ENCODE data around the gene RFC2.
A peak's percentile ranks its signal among the peaks of the same experiment; 100 is the strongest.
"Not testable (repeated sequence)": the region's sequence is repeated elsewhere in the genome, so short reads cannot be mapped to it uniquely, and the experiment has no call there.

RFC2 gene

DNA sequence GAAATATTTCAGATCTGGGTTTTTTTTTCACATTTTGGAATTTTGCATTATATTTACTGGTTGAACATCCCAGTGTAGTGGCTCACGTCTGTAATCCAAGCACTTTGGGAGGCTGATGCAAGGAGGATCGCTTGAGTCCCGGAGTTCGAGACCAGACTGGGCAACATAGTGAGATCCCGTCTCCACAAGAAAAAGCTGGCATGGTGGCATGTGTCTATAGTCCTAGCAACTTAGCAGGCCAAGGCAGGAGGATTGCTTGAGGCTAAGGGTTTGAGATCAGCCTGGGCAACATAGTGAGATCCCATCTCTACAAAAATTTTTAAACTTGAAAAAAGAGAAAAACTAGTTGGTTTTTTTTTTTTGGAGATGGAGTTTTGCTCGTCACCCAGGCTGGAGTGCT, 6.0 kb downstream of the RFC2 start:
- DNase-seq, result no peak
- no peak for TF ChIP-seq GATA1 (IDR thresholded peaks at IDR 0.05; ENCODE audit: low read depth, low read length)
- no peak for TF ChIP-seq POLR2A (IDR thresholded peaks at IDR 0.05; ENCODE audit: low read length)

DNA sequence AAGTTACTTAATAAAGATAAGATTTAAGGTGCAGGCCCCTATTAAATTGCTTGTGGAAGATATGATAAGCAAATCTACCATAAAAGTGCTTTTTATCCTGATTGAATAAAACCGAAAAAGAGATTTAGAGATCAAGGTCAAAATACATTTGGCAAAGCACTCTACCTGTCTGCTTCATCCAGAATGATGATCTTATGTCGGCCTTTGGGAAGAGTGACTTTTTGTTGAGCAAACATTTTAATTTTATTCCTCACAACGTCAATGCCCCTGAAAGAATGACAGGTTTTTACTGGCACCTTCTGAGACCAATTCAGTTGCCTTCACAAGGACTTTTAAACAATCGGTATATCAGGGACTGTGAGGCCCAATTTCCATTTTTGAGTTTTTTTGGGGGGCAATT, 7.7 kb downstream of the RFC2 start:
- no peak for DNase-seq
- no peak for TF ChIP-seq POLR2A (IDR thresholded peaks at IDR 0.05; ENCODE audit: low read length)
- TF ChIP-seq GATA1 (IDR thresholded peaks at IDR 0.05; ENCODE audit: low read depth, low read length), result no peak

DNA sequence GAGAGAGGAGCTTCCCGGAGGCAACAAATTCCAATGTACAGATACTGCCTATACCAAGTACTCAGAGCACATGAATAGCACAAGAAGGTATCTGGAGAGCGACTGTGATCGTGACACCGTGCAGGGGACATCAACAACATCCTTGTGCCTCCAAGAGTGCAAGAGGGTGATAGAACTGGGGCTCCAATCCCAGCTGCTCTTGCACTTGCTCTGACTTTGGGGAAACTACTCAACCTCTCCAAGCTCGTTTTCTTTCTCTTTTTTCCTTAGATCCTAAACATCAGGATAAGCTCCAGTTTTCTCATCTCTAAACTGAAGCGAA, 12.1 kb downstream of the RFC2 start:
- DNase-seq, result no peak
- TF ChIP-seq GATA1 (IDR thresholded peaks at IDR 0.05; ENCODE audit: low read depth, low read length), result no peak

DNA sequence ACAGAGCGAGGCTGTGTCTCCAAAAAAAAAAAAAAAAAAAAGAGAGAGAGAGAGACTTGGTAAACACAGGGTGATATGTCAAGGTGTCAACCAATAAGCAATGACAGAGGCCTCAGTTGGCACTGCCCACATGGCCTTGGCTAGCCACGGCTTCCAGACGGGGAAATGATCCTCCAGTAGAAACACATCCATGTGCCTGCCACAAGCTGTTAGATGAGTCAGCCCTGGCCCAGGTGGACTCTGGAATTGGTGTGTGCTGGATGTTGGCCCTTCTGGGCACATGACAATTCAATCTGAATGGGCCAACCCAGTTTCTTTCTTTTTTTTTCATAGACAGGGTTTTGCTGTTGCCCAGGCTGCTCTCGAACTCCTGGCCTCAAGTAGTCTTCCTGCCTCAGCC, 13.7 kb downstream of the RFC2 start:
- no peak for TF ChIP-seq GATA1 (IDR thresholded peaks at IDR 0.05; ENCODE audit: low read depth, low read length)
- no peak for TF ChIP-seq POLR2A (IDR thresholded peaks at IDR 0.05; ENCODE audit: low read length)
- no peak for DNase-seq

DNA sequence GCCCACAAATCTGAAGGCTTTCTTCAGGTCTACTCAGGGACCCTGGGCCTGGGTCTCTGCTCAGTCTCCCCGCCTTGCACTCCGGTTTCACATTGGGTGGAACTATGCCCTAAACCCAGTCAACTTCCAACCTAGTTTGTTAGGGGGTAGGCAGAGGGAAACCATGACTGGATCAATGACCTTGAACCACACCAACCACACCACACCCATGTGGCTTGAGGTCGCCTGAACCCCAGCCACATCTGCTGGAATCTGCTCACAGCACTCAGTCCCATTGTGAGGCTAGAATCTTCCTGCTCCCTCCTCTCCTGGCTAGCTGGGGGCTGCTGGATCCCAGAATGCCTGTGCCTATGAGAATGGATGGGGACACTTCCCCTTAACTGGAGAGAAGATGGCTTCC, 17.9 kb downstream of the RFC2 start:
- DNase-seq, result no peak
- TF ChIP-seq POLR2A (IDR thresholded peaks at IDR 0.05; ENCODE audit: low read length) (no peak), GATA1 (IDR thresholded peaks at IDR 0.05; ENCODE audit: low read depth, low read length) (no peak)

DNA sequence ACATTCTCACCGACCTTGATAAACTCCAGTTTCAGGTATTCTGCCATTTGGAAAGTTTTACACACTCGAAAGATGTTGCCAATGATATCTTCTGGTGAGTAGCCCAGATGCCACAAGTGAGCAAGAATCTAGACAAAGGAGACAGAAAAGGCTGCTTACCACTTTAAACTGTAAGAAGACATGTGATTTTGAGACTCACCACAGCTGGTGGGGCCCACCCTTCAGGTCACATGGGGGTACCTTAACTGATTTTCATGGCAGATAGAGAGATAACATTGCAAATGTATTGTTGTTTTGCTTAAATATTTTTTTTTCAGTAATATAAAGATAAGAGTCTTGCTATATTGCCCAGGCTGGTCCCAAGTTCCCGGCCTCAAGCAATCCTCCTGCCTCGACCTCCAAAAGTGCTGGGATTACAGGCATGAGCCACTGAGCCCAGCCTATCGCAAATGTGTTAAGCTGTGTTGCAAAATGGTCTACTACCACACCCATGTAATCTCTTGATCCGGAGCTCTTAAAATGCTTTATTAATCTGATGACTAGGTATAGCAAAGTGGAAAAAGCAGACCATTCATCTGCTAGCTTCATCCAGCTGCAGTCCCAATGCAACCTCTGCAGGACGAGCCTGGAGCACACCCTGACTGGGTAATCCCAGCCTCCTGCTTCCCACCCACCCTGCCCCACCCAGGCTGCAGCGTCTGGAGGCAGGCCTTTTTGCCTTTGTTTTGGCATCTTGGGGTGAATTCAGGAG, 18.5 kb downstream of the RFC2 start:
- TF ChIP-seq GATA1 (IDR thresholded peaks at IDR 0.05; ENCODE audit: low read depth, low read length) (no peak), POLR2A (IDR thresholded peaks at IDR 0.05; ENCODE audit: low read length) (no peak)
- peak in 1 of 2 experiments; percentile 43 for DNase-seq

DNA sequence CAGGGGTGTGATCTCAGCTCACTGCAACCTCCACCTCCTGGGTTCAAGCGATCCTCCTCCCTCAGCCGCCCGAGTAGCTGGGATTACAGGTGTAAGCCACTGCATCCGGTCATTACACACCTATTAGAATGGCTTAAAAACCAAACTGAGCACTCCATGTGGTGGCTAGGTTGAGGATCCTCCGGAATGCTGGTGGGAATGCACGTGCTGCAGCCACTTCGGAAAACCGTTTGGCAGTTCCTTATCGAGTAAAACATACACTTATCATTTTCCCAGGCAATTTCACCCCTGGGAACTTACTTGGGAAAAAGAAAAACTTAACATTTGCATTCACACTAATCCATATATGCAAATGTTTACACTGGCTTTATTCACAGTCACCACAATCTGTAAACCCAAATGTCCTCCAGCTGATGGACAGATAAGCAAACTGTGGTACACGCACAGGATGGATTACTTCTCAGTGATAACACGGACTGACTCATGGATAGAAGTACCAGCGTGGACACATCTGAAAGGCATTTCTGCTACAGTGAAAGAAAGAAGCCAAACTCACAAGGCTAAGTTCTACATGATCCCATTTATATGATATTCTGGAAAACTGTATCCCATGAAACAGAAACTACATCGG, 20.4 kb downstream of the RFC2 start:
- no peak for TF ChIP-seq POLR2A (IDR thresholded peaks at IDR 0.05; ENCODE audit: low read length)
- no peak for TF ChIP-seq GATA1 (IDR thresholded peaks at IDR 0.05; ENCODE audit: low read depth, low read length)
- DNase-seq, result peak; percentile 31 to 58

DNA sequence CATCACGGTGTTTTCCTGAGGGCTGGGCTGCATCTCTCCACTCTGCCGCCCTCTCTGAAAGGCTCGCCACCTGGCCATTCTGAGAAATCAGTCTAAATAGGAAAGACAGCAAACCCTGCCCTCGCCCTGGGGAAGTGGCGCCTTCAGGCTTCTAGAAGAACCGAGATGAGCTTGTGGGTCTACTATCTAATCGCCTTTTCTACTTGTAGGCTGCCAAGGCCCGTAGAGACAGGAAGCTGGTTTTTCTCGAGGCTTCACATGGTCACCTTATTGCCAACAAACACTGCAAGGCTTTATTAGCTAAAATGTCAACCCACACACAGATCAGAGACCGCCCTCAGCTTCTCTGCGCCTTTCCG, 23.0 kb downstream of the RFC2 start:
- DNase-seq, result no peak
- TF ChIP-seq GATA1 (IDR thresholded peaks at IDR 0.05; ENCODE audit: low read depth, low read length), result no peak
- TF ChIP-seq POLR2A (IDR thresholded peaks at IDR 0.05; ENCODE audit: low read length), result no peak

DNA sequence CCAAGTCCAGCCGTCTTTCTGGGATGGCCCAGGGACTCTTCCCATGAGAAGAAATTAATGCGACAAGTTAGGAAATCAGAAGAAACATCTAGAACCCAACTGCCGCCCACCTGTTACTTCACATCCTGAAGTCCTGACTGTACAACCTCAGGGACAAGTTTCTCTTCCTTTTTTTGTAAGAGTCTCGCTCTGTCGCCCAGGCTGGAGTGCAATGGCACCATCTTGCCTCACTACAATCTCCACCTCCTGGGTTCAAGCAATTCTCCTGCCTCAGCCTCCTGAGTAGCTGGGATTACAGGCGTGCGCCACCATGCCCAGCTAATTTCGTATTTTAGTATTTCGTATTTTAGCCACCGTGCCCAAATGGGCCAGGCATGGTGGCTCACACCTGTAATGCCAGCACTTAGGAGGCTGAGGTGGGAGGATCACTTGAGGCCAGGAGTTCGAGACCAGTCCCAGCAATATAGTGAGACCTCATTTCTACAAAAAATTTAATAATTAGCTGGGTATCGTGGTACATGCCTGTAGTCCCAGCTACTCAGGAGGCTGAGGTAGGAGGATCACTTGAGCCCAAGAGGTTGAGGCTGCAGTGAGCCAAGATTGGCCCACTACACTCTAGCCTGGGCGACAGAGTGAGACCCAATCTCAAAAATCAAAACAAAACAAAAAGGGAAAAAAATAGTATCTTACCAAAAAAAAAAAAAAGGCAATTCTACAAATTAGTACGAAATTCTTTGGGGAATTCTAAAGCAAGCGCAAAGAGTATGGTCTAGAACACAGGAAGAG, 23.6 kb downstream of the RFC2 start:
- DNase-seq, result no peak
- TF ChIP-seq POLR2A (IDR thresholded peaks at IDR 0.05; ENCODE audit: low read length) (no peak), GATA1 (IDR thresholded peaks at IDR 0.05; ENCODE audit: low read depth, low read length) (no peak)

DNA sequence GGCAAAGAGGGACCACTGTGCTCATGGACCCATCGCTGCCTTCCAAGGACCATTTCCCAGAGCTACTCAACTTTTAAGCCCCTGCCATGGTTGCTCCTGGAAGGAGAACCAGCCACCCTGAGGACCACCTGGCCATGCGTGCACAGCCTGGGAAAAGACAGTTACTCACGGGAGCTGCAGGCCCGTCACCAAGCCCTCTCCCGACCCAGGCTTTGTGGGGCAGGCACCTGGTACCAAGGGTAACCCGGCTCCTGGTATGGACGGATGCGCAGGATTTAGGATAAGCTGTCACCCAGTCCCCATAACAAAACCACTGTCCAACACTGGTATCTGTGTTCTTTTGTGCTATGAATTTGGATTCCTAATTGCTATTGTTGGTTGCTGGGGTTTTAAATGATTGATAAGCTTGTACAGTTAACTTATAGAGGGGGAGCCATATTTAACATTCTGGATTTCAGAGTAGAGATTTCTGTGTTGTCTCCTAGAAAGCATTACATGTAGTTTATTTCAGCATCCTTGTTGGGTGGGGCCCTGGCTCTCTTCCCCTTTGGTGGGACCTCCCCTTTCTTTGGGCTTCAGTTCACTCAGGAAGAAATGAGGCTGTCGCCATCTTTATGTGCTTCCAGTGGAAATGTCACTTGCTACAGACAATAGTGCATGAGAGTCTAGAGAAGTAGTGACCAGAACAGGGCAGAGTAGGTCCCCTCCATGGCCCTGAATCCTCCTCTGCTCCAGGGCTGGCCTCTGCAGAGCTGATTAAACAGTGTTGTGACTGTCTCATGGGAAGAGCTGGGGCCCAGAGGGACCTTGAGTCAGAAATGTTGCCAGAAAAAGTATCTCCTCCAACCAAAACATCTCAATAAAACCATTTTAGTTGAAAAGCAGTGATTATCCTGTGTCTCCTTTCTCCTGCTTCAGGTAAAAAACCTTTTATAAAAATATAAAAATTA, 25.0 kb downstream of the RFC2 start:
- DNase-seq, result no peak
- TF ChIP-seq POLR2A (IDR thresholded peaks at IDR 0.05; ENCODE audit: low read length) (no peak), GATA1 (IDR thresholded peaks at IDR 0.05; ENCODE audit: low read depth, low read length) (no peak)

DNA sequence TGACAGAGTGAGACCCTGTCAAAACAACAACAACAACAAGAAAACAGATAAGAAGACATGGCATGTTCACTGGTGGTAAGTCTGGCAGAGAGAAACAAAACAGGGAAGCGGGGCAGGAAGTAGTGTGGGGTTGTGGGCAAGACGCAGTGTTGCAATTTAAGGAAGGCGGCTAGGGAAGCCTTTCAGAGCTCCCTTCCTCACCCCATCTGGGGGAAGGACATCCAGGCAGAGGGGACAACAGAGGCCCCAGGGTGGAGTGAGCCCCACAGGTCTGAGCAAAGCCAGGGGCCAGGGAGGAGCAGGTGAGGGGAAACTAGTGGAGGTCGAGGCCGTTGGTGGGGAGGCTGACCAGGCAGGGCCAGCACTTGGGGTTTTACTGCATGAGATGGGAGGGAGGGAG, 27.6 kb downstream of the RFC2 start:
- no peak for DNase-seq
- TF ChIP-seq POLR2A (IDR thresholded peaks at IDR 0.05; ENCODE audit: low read length), result no peak
- no peak for TF ChIP-seq GATA1 (IDR thresholded peaks at IDR 0.05; ENCODE audit: low read depth, low read length)

DNA sequence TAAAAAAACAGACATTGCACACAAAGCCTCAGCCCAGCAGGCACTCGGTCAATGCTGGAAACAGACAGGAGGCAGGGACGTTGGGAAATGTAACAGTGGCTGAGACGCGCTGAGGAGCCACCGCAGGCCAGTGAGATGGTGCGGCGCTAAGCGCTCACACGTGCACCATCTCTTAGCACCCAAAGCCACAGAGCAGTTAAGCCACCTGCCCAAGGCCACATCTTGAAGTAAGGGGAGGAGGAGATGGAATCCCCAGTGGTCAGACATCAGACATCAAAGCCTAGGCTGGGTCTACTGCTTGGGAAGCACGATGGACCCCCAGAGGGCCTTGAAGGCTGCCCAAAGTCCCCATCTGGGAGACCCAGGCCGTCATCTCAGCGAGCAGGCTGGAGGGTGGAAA, 28.8 kb downstream of the RFC2 start:
- DNase-seq, result no peak
- TF ChIP-seq GATA1 (IDR thresholded peaks at IDR 0.05; ENCODE audit: low read depth, low read length), result no peak
- TF ChIP-seq POLR2A (IDR thresholded peaks at IDR 0.05; ENCODE audit: low read length), result no peak

DNA sequence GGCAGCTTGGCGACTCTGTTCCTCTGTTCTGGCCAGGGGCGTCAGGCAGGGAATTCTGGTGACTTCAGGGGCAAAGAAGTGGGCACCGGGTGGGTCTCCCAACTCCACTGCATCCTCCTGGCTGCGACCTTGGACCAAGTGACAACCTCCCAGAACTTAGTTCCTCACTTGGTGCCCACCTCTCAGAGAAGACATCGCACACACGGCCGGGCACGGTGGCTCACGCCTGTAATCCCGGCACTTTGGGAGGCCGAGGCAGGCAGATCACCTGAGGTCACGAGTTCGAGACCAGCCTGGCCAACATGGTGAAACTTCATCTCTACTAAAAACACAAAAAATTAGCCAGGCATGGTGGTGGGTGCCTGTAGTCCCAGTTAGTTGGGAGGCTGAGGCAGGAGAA, 29.3 kb downstream of the RFC2 start:
- not testable (repeated sequence) for DNase-seq

DNA sequence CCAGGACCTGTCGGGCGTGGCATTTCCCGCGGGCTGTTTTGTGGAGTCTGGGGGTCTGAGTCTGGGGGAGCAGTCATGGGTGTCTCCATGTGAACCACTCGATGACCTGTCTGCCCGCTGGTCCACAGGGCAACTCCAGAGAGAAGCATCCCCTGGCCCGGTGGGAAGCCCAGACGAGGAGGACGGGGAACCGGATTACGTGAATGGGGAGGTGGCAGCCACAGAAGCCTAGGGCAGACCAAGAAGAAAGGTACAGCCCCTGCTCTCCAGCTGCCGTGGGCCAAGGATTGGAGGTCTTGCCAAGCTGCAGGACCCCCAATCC, 29.7 kb downstream of the RFC2 start:
- TF ChIP-seq GATA1 (IDR thresholded peaks at IDR 0.05; ENCODE audit: low read depth, low read length) (no peak), POLR2A (IDR thresholded peaks at IDR 0.05; ENCODE audit: low read length) (no peak)
- DNase-seq, result no peak

All from erythroblast (primary cell).